Lower leg skin (tissue), 3 donors: Measurements from ENCODE around the gene LRRTM1.

Experiments used
- CTCF ChIP-seq, 3 donors: fragments of 450-650 bp; IDR thresholded peaks; one replicate each; pipeline ENCODE4 v1.5.1; 2016; ENCODE audit warnings: antibody characterized with exemption in 3 of 3, mild to moderate bottlenecking in 3 of 3, moderate library complexity in 2 of 3
- POLR2A ChIP-seq, 2 donors: fragments of 450-650 bp; IDR thresholded peaks; one replicate each; pipeline ENCODE4 v1.6.1; 2016 to 2017; ENCODE audit warnings: antibody characterized with exemption in 2 of 2, mild to moderate bottlenecking in 1 of 2, moderate library complexity in 1 of 2

DNA sequence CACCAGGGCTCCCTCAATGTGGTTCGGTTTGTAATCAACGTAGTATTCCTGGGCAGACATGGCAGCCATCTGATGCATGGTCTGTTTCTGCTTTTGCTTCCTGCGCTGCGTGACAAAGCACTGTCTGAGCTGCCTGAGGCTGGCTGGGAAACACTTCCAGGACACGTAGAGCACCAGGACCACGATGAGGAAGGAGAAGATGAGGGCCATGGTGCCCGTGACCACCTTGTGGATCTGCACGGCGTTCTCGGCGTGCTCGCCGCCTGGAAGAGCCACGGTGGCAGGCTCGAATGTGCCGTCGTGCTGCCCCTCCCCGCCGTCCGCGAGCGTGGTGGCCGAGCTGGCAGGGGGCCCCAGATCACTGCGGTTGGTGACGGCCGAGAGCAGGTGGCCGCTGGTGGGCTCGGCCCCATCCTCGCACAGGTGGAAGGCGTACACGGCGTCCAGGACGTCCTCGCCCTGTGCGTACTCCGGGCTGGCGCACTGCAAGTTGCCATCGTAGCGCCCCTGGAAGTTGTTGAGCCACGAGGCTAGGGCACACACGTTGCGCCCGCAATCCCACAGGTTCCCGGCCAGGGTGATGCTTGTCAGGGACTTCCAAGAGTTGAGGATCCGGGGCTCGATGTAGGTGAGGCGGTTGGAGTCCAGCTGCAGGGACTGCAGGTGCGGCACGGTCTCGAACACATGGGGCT is 2.1 kb downstream of the LRRTM1 start:
- TF ChIP-seq CTCF (IDR thresholded peaks at IDR 0.05): no peak
- TF ChIP-seq POLR2A (IDR thresholded peaks at IDR 0.05): no peak
